HG03565 (cell line): ENCODE results near the gene RNU2-1.
"Not testable (repeated sequence)": the region's sequence is repeated elsewhere in the genome, so short reads cannot be mapped to it uniquely, and the experiment has no call there.

Experiments
- ATAC-seq: cut with Tn5 transposase; IDR thresholded peaks from one replicate; pipeline ENCODE4 v1.9.1; 2021; ENCODE audit warnings: mild to moderate bottlenecking, moderate library complexity; ENCODE audit not compliant: unreplicated experiment

The RNU2-1 gene

GRCh38 chr17:43216762-43217613 is 16.8 kb downstream of the RNU2-1 start:
- ATAC-seq: no peak

GRCh38 chr17:43216369-43216761 is 17.4 kb downstream of the RNU2-1 start:
- ATAC-seq: no peak

- no peak for ATAC-seq
These were observed 18.4 kb downstream of the RNU2-1 start for GRCh38 chr17:43215341-43215740.

GRCh38 chr17:43213545-43213944 is 20.2 kb downstream of the RNU2-1 start:
- no peak for ATAC-seq

GRCh38 chr17:43212641-43213490 is 20.9 kb downstream of the RNU2-1 start:
- ATAC-seq: no peak

GRCh38 chr17:43211480-43212402 is 22.0 kb downstream of the RNU2-1 start, which contains the start of gene TMEM106A:
TSS of gene TMEM106A (plus strand) at chr17:43211875. CDS start at chr17:43213042, 1,167 bp downstream.
- ATAC-seq: peak; percentile 60

- ATAC-seq: no peak
These were observed 22.7 kb downstream of the RNU2-1 start for GRCh38 chr17:43211123-43211479.

GRCh38 chr17:43210576-43210975 is 23.2 kb downstream of the RNU2-1 start:
- no peak for ATAC-seq

- ATAC-seq: not testable (repeated sequence)
These were observed 30.8 kb downstream of the RNU2-1 start for GRCh38 chr17:43203013-43203412.

- no peak for ATAC-seq
These were observed 33.6 kb downstream of the RNU2-1 start for GRCh38 chr17:43200127-43200526.

- no peak for ATAC-seq
These were observed 34.1 kb downstream of the RNU2-1 start for GRCh38 chr17:43199633-43200032.

- ATAC-seq: no peak
These were observed 40.5 kb downstream of the RNU2-1 start for GRCh38 chr17:43193251-43193650.

- not testable (repeated sequence) for ATAC-seq
These were observed 47.1 kb downstream of the RNU2-1 start for GRCh38 chr17:43186656-43187055.

- no peak for ATAC-seq
These were observed 49.9 kb downstream of the RNU2-1 start for GRCh38 chr17:43183921-43184320.
